GM19455 (cell line): ENCODE measurements around the gene JAG1.

Experiments used
- ATAC-seq: cut with Tn5 transposase; IDR thresholded peaks from one replicate; pipeline ENCODE4 v1.9.1; 2021; ENCODE audit not compliant: unreplicated experiment

Gene JAG1

GRCh38 chr20:10673842-10674683 lies at the start of gene JAG1:
Gene JAG1, minus strand, starts transcription at chr20:10673999. Its CDS starts 469 bp downstream, at chr20:10673530.
- ATAC-seq = peak; percentile 59

DNA sequence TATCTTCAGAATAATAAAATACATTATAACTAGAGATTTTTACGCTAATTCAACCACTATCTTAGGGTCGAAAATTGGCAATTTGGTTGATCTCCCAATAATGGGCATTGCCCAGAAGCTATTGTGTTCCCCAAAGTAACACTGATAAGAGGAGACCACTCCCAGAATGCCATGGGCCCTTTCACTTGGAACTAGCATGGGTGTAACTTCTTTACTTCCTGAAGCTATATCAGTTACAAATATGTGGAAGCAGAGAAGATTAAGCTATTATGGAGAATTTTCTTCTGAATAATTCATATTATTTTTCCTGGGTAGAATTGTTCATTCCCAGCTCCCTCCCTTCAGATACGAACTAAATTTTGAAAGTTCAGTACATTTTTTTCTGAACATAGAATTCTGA lies 48.2 kb upstream of the JAG1 start:
- no peak for ATAC-seq

GRCh38 chr20:10721137-10721896 lies 47.5 kb upstream of the JAG1 start:
- no peak for ATAC-seq

GRCh38 chr20:10720565-10720964 lies 46.8 kb upstream of the JAG1 start:
- no peak for ATAC-seq

GRCh38 chr20:10719740-10720385 lies 46.1 kb upstream of the JAG1 start:
- ATAC-seq = no peak

GRCh38 chr20:10718661-10719060 lies 44.9 kb upstream of the JAG1 start:
- no peak for ATAC-seq

DNA sequence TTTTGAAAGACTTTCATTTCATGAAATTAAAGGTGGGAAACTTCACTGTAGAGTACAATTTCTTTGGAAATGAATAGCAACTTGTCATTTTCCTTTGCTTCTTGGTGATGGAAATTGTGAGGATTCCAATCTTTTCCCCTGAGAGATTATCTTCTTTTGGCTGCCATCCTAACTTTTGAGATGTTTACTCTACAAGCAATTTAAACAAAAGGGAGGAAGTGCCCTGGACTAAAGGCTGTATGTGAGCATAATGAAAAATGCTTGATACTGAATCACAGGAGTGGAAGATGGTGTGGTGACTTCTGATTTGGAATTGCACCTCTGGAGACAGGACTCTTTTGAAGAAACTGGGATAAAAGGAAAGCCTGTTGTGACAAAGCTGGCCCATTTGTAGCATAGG lies 43.1 kb upstream of the JAG1 start:
- ATAC-seq = no peak

DNA sequence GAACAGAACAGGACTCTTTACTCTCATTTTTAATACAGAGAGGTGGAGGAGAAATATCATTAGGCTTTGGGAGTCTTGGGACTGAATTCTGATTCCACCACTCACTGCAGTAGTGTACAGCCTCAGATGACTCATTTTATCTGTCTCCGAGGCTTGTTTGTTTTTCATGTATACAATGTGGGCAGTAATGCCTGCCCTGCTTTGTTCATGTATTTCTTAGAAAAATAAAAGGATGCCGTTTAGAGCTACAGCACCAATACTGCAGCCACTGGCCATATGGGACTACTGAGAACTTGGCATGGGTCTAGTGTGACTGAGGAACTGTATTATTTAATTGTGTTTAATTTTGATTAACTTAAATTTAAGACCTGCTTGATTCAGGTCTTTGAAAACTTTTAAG lies 41.2 kb upstream of the JAG1 start:
- no peak for ATAC-seq

DNA sequence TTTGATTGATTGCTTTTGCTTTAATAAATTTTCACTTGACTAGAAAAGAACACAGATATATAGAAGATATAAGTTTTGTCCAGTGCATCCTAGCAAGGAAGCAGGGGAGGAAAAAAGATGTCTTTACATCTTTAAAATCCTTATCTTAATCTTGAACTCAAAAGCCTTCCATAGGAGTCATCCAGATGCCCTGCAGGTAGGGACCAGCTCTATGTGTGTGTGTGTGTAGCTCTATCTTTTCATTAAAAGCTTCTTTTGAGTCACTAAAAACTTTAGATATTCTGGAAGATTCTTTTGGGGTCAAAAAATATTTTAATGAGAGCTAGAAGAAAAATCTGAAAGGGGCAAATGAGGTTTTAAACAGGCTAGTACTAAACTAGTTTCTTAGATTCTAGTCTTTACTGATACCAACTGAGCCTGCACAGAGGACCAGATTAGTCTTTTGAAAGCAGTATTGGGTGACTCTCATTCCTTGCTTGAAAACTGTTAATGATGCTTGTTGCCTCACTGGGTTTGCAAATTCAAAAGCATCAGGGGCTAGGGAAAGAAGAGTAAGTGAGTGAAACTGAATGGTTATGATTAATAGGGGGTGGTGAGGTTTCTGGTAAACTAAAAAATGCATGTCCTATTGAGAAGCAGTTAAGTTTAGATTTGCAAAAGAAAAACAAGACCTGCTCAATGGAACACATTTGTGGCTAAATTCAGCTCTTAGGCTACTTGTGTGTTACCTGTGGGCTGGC lies 40.6 kb upstream of the JAG1 start:
- no peak for ATAC-seq

- ATAC-seq = no peak
Observed at GRCh38 chr20:10713161-10713560, 39.4 kb upstream of the JAG1 start.

- no peak for ATAC-seq
Observed at GRCh38 chr20:10711903-10712451, 38.2 kb upstream of the JAG1 start.

DNA sequence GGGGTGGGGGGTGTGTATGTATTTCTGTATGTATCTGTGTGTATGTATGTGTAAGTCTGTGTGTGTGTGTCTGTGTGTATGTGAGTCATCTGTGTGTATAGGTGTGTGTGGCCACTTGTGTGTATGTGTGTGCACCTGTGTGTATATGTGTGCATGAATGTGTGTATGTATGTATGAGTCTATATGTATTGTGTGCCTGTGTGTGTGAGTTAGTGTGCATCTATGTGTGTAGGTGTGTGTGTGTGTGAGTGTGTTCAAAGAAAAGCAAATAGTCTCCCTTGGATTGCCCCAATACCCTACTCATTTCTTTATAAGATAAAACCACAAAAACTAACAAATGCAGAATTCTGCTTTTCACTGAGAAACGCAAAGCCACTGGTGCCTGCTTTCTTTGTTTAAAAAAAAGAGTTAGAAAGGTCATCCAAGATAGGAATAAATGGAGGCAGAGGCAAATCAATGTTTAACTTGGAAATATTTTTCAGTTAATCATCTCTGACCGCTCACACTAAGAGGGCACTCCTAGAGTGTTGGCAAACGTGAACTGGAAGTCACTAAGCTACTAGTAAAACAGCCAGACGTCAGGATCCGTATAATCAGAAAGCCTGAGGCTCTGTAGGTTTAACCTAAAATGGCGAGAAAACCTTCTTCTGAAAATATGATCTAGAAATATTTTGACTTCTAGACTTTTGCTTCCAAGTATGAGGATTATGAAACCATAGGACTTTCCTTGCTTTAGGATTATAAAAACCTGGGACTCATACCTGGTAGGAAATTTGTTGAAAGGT lies 37.4 kb upstream of the JAG1 start:
- no peak for ATAC-seq

DNA sequence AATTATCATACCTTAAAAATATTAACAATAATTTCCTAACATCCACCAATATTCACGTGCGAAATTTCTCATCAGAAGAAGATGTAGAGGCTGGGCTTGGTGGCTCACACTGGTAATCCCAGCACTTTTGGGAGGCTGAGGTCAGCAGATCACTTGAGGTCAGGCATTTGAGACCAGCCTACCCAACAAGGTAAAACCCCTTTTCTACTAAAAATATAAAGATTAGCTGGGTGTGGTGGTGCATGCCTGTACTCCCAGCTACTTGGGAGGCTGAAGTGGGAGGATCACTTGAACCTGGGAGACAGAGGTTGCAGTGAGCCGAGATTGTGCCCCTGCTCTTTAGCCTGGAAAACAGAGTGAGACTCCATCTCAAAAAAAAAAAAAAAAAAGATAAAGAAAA lies 36.1 kb upstream of the JAG1 start:
- ATAC-seq = no peak

GRCh38 chr20:10708351-10709185 lies 34.8 kb upstream of the JAG1 start:
- ATAC-seq = no peak

GRCh38 chr20:10707791-10708190 lies 34.0 kb upstream of the JAG1 start:
- no peak for ATAC-seq

GRCh38 chr20:10707068-10707467 lies 33.3 kb upstream of the JAG1 start:
- ATAC-seq = no peak

- no peak for ATAC-seq
Observed at GRCh38 chr20:10706460-10706811, 32.6 kb upstream of the JAG1 start.

DNA sequence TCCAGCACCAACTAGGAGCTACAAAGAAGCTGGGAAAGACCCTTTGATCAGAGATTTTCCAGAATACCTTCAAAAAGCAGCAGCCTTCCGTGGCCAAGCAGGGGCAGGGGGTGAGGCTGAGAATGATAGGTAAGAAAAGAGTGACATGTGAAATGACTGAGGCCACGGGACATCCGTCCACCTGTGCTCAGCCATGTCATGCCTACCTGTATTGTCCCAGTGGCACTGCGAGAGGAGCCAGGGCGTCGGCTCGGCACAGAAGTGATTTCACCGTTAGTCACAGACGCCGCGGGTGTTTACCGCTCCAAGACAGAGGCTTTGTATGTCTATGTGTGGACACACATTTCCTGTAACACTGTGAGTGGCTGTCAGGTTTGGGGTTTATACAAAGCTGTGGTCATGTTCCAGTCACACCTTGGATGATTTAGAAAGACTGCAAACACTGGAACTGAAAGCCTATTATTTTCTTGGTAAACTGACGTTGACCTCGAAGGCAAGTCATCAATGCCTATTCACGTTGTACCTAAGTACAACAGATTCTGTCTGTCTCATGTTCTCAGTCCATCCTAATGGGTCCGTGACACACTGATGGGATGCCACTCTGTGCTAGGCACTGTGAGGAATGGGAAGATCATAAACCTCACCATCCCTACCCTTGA lies 32.1 kb upstream of the JAG1 start:
- no peak for ATAC-seq

DNA sequence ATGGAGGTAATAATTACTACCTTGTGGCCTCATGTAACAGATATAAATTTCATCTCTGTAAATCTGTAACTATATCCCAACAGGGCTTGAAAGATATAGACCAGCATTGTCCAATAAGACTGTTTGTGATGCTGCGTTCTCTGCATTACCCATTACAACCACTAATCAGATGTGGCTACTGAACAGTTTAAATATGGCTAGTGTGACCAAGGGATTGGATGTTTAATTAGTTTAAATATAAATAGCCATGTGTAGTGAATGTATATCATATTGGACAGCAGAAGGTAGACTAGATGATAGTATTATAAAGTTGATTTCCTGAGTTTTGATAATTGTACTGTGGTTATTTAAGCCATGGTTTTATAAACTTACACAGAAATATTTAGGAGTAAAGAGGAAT lies 27.8 kb upstream of the JAG1 start:
- no peak for ATAC-seq
